Measurements from ENCODE around the gene FXYD1.
A peak's percentile ranks its signal among the peaks of the same experiment; 100 is the strongest.
"Not testable (repeated sequence)": the region's sequence is repeated elsewhere in the genome, so short reads cannot be mapped to it uniquely, and the experiment has no call there.

FXYD1 gene

GRCh38 chr19:35125749-35126623 lies 12.6 kb upstream of the FXYD1 start:
- no peak for DNase-seq

- DNase-seq = no peak
Measured at GRCh38 chr19:35126624-35126959, 12.0 kb upstream of the FXYD1 start.

- no peak for DNase-seq
Measured at GRCh38 chr19:35127871-35128270, 10.8 kb upstream of the FXYD1 start.

GRCh38 chr19:35128398-35129057 lies 10.1 kb upstream of the FXYD1 start:
- no peak for DNase-seq

GRCh38 chr19:35129724-35130274 lies 8.8 kb upstream of the FXYD1 start:
- not testable (repeated sequence) for DNase-seq

GRCh38 chr19:35130761-35131720 lies 7.6 kb upstream of the FXYD1 start:
- DNase-seq = no peak

GRCh38 chr19:35132254-35132653 lies 6.4 kb upstream of the FXYD1 start:
- no peak for DNase-seq

- no peak for DNase-seq
Measured at GRCh38 chr19:35133826-35134225, 4.8 kb upstream of the FXYD1 start.

GRCh38 chr19:35134601-35135242 lies 3.9 kb upstream of the FXYD1 start, which contains the start of gene LGI4:
Gene LGI4, minus strand, starts transcription at chr19:35135059. Its CDS starts 379 bp downstream, at chr19:35134680.
- DNase-seq = no peak

- DNase-seq = peak; percentile 65 to 77
Measured at GRCh38 chr19:35135389-35135909, 3.2 kb upstream of the FXYD1 start.

GRCh38 chr19:35136231-35136630 lies 2.4 kb upstream of the FXYD1 start:
- no peak for DNase-seq

GRCh38 chr19:35136977-35137702 lies 1.5 kb upstream of the FXYD1 start:
- DNase-seq = no peak

- no peak for DNase-seq
Measured at GRCh38 chr19:35140207-35140961, 1.8 kb downstream of the FXYD1 start.

- DNase-seq = peak; percentile 98 to 99
Measured at GRCh38 chr19:35140962-35141836, 2.6 kb downstream of the FXYD1 start.

GRCh38 chr19:35141837-35142605 lies 3.4 kb downstream of the FXYD1 start:
- no peak for DNase-seq

- DNase-seq = peak; percentile 64 to 66
Measured at GRCh38 chr19:35142606-35143230, 4.1 kb downstream of the FXYD1 start.

GRCh38 chr19:35143231-35143715 lies 4.6 kb downstream of the FXYD1 start, which contains the start of gene FXYD7:
Gene FXYD7, plus strand, starts transcription at chr19:35143255. Its CDS starts 79 bp downstream, at chr19:35143334.
- DNase-seq = no peak

- no peak for DNase-seq
Measured at GRCh38 chr19:35143818-35144217, 5.2 kb downstream of the FXYD1 start.
